Body of pancreas (tissue), 4 donors: ENCODE measurements around the gene TNRC18. TPM values are rescaled to one million over a fixed set of nuclear protein-coding genes. Genes with fewer than 3 reads are reported as not detected.

Source experiments
- ATAC-seq: fragments of 150-250 bp; one replicate; pipeline ENCODE4 v1.9.1; 2016
- DNase-seq, 4 donors: peaks; one replicate each; pipeline ENCODE4 v3.0.0-alpha.2; 2019
- H3K27ac ChIP-seq, 4 donors: fragments of 200-600 bp; sonication (generic); 1 replicate in 3 of 4; 2 replicates in 1 of 4; pipeline versions ENCODE4 v1.5.1 to v1.6.1; 2016 to 2019; ENCODE audit warnings: mild to moderate bottlenecking in 1 of 4, mixed read lengths in 1 of 4, moderate library complexity in 1 of 4
- H3K27me3 ChIP-seq, 2 donors: fragments of 200-600 bp; sonication (generic); one replicate each; pipeline ENCODE4 v1.6.0; 2016; ENCODE audit warnings: mild to moderate bottlenecking in 1 of 2
- H3K36me3 ChIP-seq, 2 donors: fragments of 200-600 bp; sonication (generic); replicated peaks in 1 of 2; 2 replicates each; pipeline ENCODE4 v1.5.1; 2016; ENCODE audit warnings: low read depth in 2 of 2; ENCODE audit not compliant: insufficient read depth in 1 of 2
- H3K4me1 ChIP-seq: fragments of 200-600 bp; sonication (generic); one replicate; pipeline ENCODE4 v1.6.0; 2016
- H3K4me3 ChIP-seq, 2 donors: fragments of 200-600 bp; sonication (generic); 1 replicate in 1 of 2; 2 replicates in 1 of 2; pipeline ENCODE4 v1.5.1; 2016 to 2019
- H3K9me3 ChIP-seq, 3 donors: fragments of 200-600 bp; sonication (generic); 1 replicate in 2 of 3; 2 replicates in 1 of 3; pipeline ENCODE4 v1.5.1; 2016
- CTCF ChIP-seq, 7 experiments: fragments of 450-650 bp in 4 of 7; fragments of 200-600 bp in 3 of 7; sonication (generic) in 3 of 7; IDR thresholded peaks; one replicate each; pipeline ENCODE4 v1.5.1; 2016 to 2019; ENCODE audit warnings: antibody characterized with exemption in 7 of 7
- POLR2A ChIP-seq, 3 donors: fragments of 450-650 bp; IDR thresholded peaks; one replicate each; pipeline ENCODE4 v1.6.1; 2016; ENCODE audit warnings: antibody characterized with exemption in 3 of 3, mild to moderate bottlenecking in 2 of 3
- WGBS, 2 donors: methylation state at CpG; one replicate each; pipeline ENCODE4 v1.1.5; 2017; 5-methylcytosine and 5-hydroxymethylcytosine counted together
- intact Hi-C: fragments of 100-400 bp; cut with DNase I; formaldehyde crosslinking; loops from one replicate; pipeline ENCODE4 v1.15.1; 2023
- total RNA-seq, 2 donors: library from RNA; depleted of rRNA; stranded (reverse); fragments of >200 nt; gene quantifications; one replicate each; pipeline ENCODE4 v1.1.0, GENCODE V29; 2016

TNRC18 gene
- total RNA-seq, 2 donors from 2014 or later, result 87.9 to 201 TPM

GRCh38 chr7:5345671-5346070 is 78.0 kb downstream of the TNRC18 start:
- 95 to 97% methylated on average over 13 to 20 of the region's 21 CpGs for WGBS, 2 donors
- no peaks in the 10 kb centered on the region for H3K9me3 ChIP-seq
- H3K27me3 ChIP-seq, result no peaks in the 10 kb centered on the region
- no peaks in the 10 kb centered on the region for H3K4me1 ChIP-seq
- H3K27ac ChIP-seq, result no peak overlapping the region
- DNase-seq, result no peak
- TF ChIP-seq POLR2A (IDR thresholded peaks at IDR 0.05) (no peak), CTCF (IDR thresholded peaks at IDR 0.05) (no peak)
- no peak for ATAC-seq
- H3K36me3 ChIP-seq, result peaks cover 26 to 34% of the 10 kb centered on the region in 2 donors
- H3K4me3 ChIP-seq, result no peak overlapping the region
- intact Hi-C loops, result no loop called here

- H3K36me3 ChIP-seq, result peaks cover 27 to 34% of the 10 kb centered on the region in 2 donors
- DNase-seq, result no peak
- no peaks in the 10 kb centered on the region for H3K27me3 ChIP-seq
- ATAC-seq, result no peak
- H3K4me1 ChIP-seq, result no peaks in the 10 kb centered on the region
- intact Hi-C loops, result no loop called here
- no peak for TF ChIP-seq CTCF (IDR thresholded peaks at IDR 0.05)
- TF ChIP-seq POLR2A (IDR thresholded peaks at IDR 0.05), result no peak
- H3K27ac ChIP-seq, result no peak overlapping the region
- WGBS, 2 donors, result 94 to 95% methylated on average over 12 to 13 of the region's 13 CpGs
- no peaks in the 10 kb centered on the region for H3K9me3 ChIP-seq
- no peak overlapping the region for H3K4me3 ChIP-seq
Observed at GRCh38 chr7:5345171-5345570, 78.5 kb downstream of the TNRC18 start.

- H3K27ac ChIP-seq, result no peak overlapping the region
- DNase-seq (no peak), ATAC-seq (no peak)
- TF ChIP-seq CTCF (IDR thresholded peaks at IDR 0.05) (no peak), POLR2A (IDR thresholded peaks at IDR 0.05) (no peak)
- WGBS, 2 donors, result 97 to 100% methylated on average over 1 to 4 of the region's 4 CpGs
- H3K9me3 ChIP-seq, result no peaks in the 10 kb centered on the region
- no peaks in the 10 kb centered on the region for H3K27me3 ChIP-seq
- H3K36me3 ChIP-seq, result peaks cover 30 to 32% of the 10 kb centered on the region in 2 donors
- H3K4me3 ChIP-seq, result no peak overlapping the region
- H3K4me1 ChIP-seq, result no peaks in the 10 kb centered on the region
- intact Hi-C loops, result no loop called here
Observed at GRCh38 chr7:5344342-5344741, 79.3 kb downstream of the TNRC18 start.

GRCh38 chr7:5343884-5344283 is 79.8 kb downstream of the TNRC18 start:
- 90 to 96% methylated on average over 2 of the region's 2 CpGs for WGBS, 2 donors
- DNase-seq, result no peak
- H3K27ac ChIP-seq, result no peak overlapping the region
- H3K9me3 ChIP-seq, result no peaks in the 10 kb centered on the region
- H3K36me3 ChIP-seq, result peaks cover 30% of the 10 kb centered on the region in 2 donors
- no peak for ATAC-seq
- intact Hi-C loops, result no loop called here
- no peaks in the 10 kb centered on the region for H3K4me1 ChIP-seq
- TF ChIP-seq CTCF (IDR thresholded peaks at IDR 0.05), result no peak
- TF ChIP-seq POLR2A (IDR thresholded peaks at IDR 0.05), result no peak
- H3K4me3 ChIP-seq, result no peak overlapping the region
- H3K27me3 ChIP-seq, result no peaks in the 10 kb centered on the region

GRCh38 chr7:5342631-5343030 is 81.0 kb downstream of the TNRC18 start:
- TF ChIP-seq POLR2A (IDR thresholded peaks at IDR 0.05) (no peak), CTCF (IDR thresholded peaks at IDR 0.05) (no peak)
- no peaks in the 10 kb centered on the region for H3K4me1 ChIP-seq
- no peaks in the 10 kb centered on the region for H3K9me3 ChIP-seq
- DNase-seq, result no peak
- intact Hi-C loops, result no loop called here
- no peak overlapping the region for H3K27ac ChIP-seq
- ATAC-seq, result no peak
- H3K4me3 ChIP-seq, result no peak overlapping the region
- no peaks in the 10 kb centered on the region for H3K27me3 ChIP-seq
- peaks cover 30% of the 10 kb centered on the region in 2 donors for H3K36me3 ChIP-seq
- 91 to 95% methylated on average over 6 of the region's 6 CpGs for WGBS, 2 donors
